CD14-positive monocyte (primary cell): ENCODE measurements around the gene POLR2H. TPM values are rescaled to one million over a fixed set of nuclear protein-coding genes. Genes with fewer than 3 reads are reported as not detected.

Experiments used
- DNase-seq, 3 donors: peaks; one replicate each; pipeline ENCODE4 v3.0.0-alpha.2; 2011 to 2022
- H2AFZ ChIP-seq: 2 replicates; pipeline ENCODE4 v1.6.0; 2012; ENCODE audit warnings: mild to moderate bottlenecking, low read depth, low read length, inconsistent platforms; ENCODE audit not compliant: insufficient read depth, poor library complexity, severe bottlenecking
- H3K27ac ChIP-seq, 2 donors: 1 replicate in 1 of 2; 2 replicates in 1 of 2; pipeline ENCODE4 v1.5.1; 2012 to 2013; ENCODE audit warnings: low read length in 2 of 2, control low read depth in 1 of 2, inconsistent platforms in 1 of 2, low read depth in 1 of 2, mild to moderate bottlenecking in 1 of 2
- H3K27me3 ChIP-seq, 2 donors: one replicate each; pipeline versions ENCODE4 v1.6.0 to v1.6.1; 2011 to 2013; ENCODE audit warnings: low read length in 2 of 2; ENCODE audit not compliant: control insufficient read depth in 2 of 2, insufficient read depth in 2 of 2
- H3K36me3 ChIP-seq, 2 donors: replicated peaks in 1 of 2; 1 replicate in 1 of 2; 2 replicates in 1 of 2; pipeline versions ENCODE4 v1.5.1 to v1.6.1; 2012 to 2013; ENCODE audit warnings: low read length in 2 of 2, control low read depth in 1 of 2, inconsistent platforms in 1 of 2, mild to moderate bottlenecking in 1 of 2; ENCODE audit not compliant: insufficient read depth in 2 of 2, control insufficient read depth in 1 of 2
- H3K4me1 ChIP-seq, 2 donors: 1 replicate in 1 of 2; 2 replicates in 1 of 2; pipeline versions ENCODE4 v1.5.1 to v1.6.1; 2012 to 2013; ENCODE audit warnings: low read length in 2 of 2, control low read depth in 1 of 2, inconsistent platforms in 1 of 2, mild to moderate bottlenecking in 1 of 2, moderate library complexity in 1 of 2; ENCODE audit not compliant: insufficient read depth in 2 of 2, control insufficient read depth in 1 of 2
- H3K4me2 ChIP-seq: replicated peaks from 2 replicates; pipeline ENCODE3; 2012; ENCODE audit warnings: low read length, moderate library complexity, mild to moderate bottlenecking; ENCODE audit not compliant: poor library complexity, severe bottlenecking; ENCODE audit errors: extremely low read depth
- H3K4me3 ChIP-seq, 3 experiments: fragments of 200-600 bp in 1 of 3; sonication (generic) in 1 of 3; replicated peaks in 1 of 3; 1 replicate in 2 of 3; 2 replicates in 1 of 3; pipeline ENCODE4 v1.5.1; 2011 to 2013; ENCODE audit warnings: low read length in 3 of 3, mild to moderate bottlenecking in 3 of 3, control low read depth in 2 of 3, low read depth in 2 of 3, inconsistent platforms in 1 of 3, moderate library complexity in 1 of 3
- H3K79me2 ChIP-seq: 2 replicates; pipeline ENCODE4 v1.6.0; 2012; ENCODE audit warnings: mild to moderate bottlenecking, control low read depth, inconsistent platforms, low read length, moderate library complexity; ENCODE audit not compliant: insufficient read depth
- H3K9ac ChIP-seq: 2 replicates; pipeline ENCODE4 v1.6.0; 2017; ENCODE audit warnings: low read length, mild to moderate bottlenecking; ENCODE audit not compliant: insufficient read depth, poor library complexity, severe bottlenecking
- H3K9me3 ChIP-seq, 2 donors: replicated peaks in 1 of 2; 1 replicate in 1 of 2; 2 replicates in 1 of 2; pipeline versions ENCODE4 v1.5.1 to v1.6.1; 2012 to 2013; ENCODE audit warnings: low read length in 2 of 2, control low read depth in 1 of 2; ENCODE audit not compliant: control insufficient read depth in 1 of 2, insufficient read depth in 1 of 2
- H4K20me1 ChIP-seq: 2 replicates; pipeline ENCODE4 v1.6.0; 2012; ENCODE audit warnings: mild to moderate bottlenecking, low read length, control low read depth, moderate library complexity; ENCODE audit not compliant: insufficient read depth
- H3K27ac Mint-ChIP-seq, 7 donors: one replicate each; pipeline ENCODE4 v1.8.0; 2020; ENCODE audit warnings: mild to moderate bottlenecking in 7 of 7, mixed read lengths in 7 of 7, moderate library complexity in 6 of 7, inconsistent platforms in 2 of 7
- H3K27me3 Mint-ChIP-seq, 3 donors: one replicate each; pipeline ENCODE4 v1.8.0; 2021 to 2022; ENCODE audit warnings: low read depth in 3 of 3, mild to moderate bottlenecking in 3 of 3, mixed read lengths in 3 of 3, moderate library complexity in 3 of 3, inconsistent platforms in 1 of 3
- H3K36me3 Mint-ChIP-seq, 2 donors: one replicate each; pipeline ENCODE4 v1.8.0; 2020; ENCODE audit warnings: mixed read lengths in 2 of 2, inconsistent platforms in 1 of 2, mild to moderate bottlenecking in 1 of 2
- H3K4me1 Mint-ChIP-seq: one replicate; pipeline ENCODE4 v1.8.0; 2020; ENCODE audit warnings: mild to moderate bottlenecking, mixed read lengths
- H3K4me3 Mint-ChIP-seq, 2 donors: one replicate each; pipeline ENCODE4 v1.8.0; 2020; ENCODE audit warnings: mild to moderate bottlenecking in 2 of 2, mixed read lengths in 2 of 2, moderate library complexity in 1 of 2
- H3K9me3 Mint-ChIP-seq, 7 donors: one replicate each; pipeline ENCODE4 v1.8.0; 2020 to 2022; ENCODE audit warnings: mixed read lengths in 7 of 7, mild to moderate bottlenecking in 6 of 7, moderate library complexity in 6 of 7, inconsistent platforms in 2 of 7
- WGBS: methylation state at CpG from one replicate; pipeline ENCODE4 v1.1.5; 2013; ENCODE audit warnings: missing lambda C conversion rate; ENCODE audit not compliant: insufficient coverage; 5-methylcytosine and 5-hydroxymethylcytosine counted together
- intact Hi-C, 2 donors: fragments of 100-400 bp; cut with micrococcal nuclease; formaldehyde crosslinking; loops; one replicate each; pipeline versions ENCODE4 v1.15.0 to v1.15.1; 2023
- polyA plus RNA-seq, 3 donors: library from polyadenylated mRNA; depleted of rRNA in 1 of 3; unstranded in 2 of 3; stranded (reverse) in 1 of 3; fragments of 300-500 nt in 2 of 3; fragments of >200 nt in 1 of 3; fragmentation: Illumina TruSeq in 2 of 3; gene quantifications; 1 replicate in 2 of 3; 2 replicates in 1 of 3; pipeline ENCODE4 v1.2.3, GENCODE V29; 2012 to 2021
- TF ChIP-seq, protein P1 (sequence below): fragments of 200-600 bp; IDR thresholded peaks from one replicate; pipeline ENCODE4 v1.8.0; 2022; ENCODE audit warnings: antibody characterized with exemption, mild to moderate bottlenecking

Gene POLR2H
- polyA plus RNA-seq, 3 donors, result 21.7 to 67.3 (median 24.6) TPM

- peak within 1 kb of the TSS; percentile 75 to 84 (median 78) for H3K4me3 ChIP-seq
- WGBS, result 98% methylated on average over 6 of the region's 6 CpGs
- H3K9me3 ChIP-seq, result no peaks in the 10 kb centered on the region
- no peak for DNase-seq
- no peaks in the 10 kb centered on the region for H3K9me3 Mint-ChIP-seq
- H3K36me3 ChIP-seq, result peaks cover 38 to 43% of the 10 kb centered on the region in 2 donors
- peaks cover 51% of the 10 kb centered on the region for H4K20me1 ChIP-seq
- peak within 1 kb of the TSS; percentile 85 for H3K4me2 ChIP-seq
- H3K27ac ChIP-seq, result peak within 1 kb of the TSS; percentile 78 to 87
- TF ChIP-seq, protein P1, sequence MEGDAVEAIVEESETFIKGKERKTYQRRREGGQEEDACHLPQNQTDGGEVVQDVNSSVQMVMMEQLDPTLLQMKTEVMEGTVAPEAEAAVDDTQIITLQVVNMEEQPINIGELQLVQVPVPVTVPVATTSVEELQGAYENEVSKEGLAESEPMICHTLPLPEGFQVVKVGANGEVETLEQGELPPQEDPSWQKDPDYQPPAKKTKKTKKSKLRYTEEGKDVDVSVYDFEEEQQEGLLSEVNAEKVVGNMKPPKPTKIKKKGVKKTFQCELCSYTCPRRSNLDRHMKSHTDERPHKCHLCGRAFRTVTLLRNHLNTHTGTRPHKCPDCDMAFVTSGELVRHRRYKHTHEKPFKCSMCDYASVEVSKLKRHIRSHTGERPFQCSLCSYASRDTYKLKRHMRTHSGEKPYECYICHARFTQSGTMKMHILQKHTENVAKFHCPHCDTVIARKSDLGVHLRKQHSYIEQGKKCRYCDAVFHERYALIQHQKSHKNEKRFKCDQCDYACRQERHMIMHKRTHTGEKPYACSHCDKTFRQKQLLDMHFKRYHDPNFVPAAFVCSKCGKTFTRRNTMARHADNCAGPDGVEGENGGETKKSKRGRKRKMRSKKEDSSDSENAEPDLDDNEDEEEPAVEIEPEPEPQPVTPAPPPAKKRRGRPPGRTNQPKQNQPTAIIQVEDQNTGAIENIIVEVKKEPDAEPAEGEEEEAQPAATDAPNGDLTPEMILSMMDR, result no peak
- peak within 1 kb of the TSS; percentile 90 to 97 for H3K4me3 Mint-ChIP-seq
- H3K79me2 ChIP-seq, result peaks cover 22% of the 10 kb centered on the region
- intact Hi-C loops, result no loop called here
- peaks cover 58 to 62% of the 10 kb centered on the region in 2 donors for H3K36me3 Mint-ChIP-seq
- peaks cover 51% of the 10 kb centered on the region for H3K4me1 Mint-ChIP-seq
- H3K4me1 ChIP-seq, result peaks cover 36 to 44% of the 10 kb centered on the region in 2 donors
- H3K27ac Mint-ChIP-seq, result peak within 1 kb of the TSS; percentile 91 to 97 (median 97)
- peaks cover 0 to 4% of the 10 kb centered on the region in 2 donors for H3K27me3 ChIP-seq
- H3K27me3 Mint-ChIP-seq, result peaks cover 1 to 14% (median 10%) of the 10 kb centered on the region in 3 donors
- peak within 1 kb of the TSS; percentile 84 for H3K9ac ChIP-seq
- H2AFZ ChIP-seq, result peak within 1 kb of the TSS; percentile 78
Measured at GRCh38 chr3:184337399-184337714, 24.2 kb upstream of the POLR2H start, which contains the start of gene FAM131A. Gene FAM131A, plus strand, starts transcription at chr3:184337600. Its CDS starts 31 bp downstream, at chr3:184337631.

- Histone ChIP-seq H3K27ac (no peak overlapping the region), H2AFZ (no peak overlapping the region), H3K4me3 (no peak overlapping the region), H3K36me3 (peaks cover 38 to 43% of the 10 kb centered on the region in 2 donors), H3K4me2 (no peak overlapping the region), H3K27me3 (peaks cover 0 to 4% of the 10 kb centered on the region in 2 donors), H4K20me1 (peaks cover 48% of the 10 kb centered on the region), H3K4me1 (peaks cover 36 to 44% of the 10 kb centered on the region in 2 donors), H3K9ac (no peak overlapping the region), H3K79me2 (peaks cover 22% of the 10 kb centered on the region), H3K9me3 (no peaks in the 10 kb centered on the region)
- intact Hi-C loops, result no loop called here
- TF ChIP-seq, protein P1, result no peak
- Mint-ChIP-seq H3K4me1 (peaks cover 51% of the 10 kb centered on the region), H3K4me3 (no peak overlapping the region), H3K36me3 (peaks cover 58 to 61% of the 10 kb centered on the region in 2 donors), H3K27me3 (peaks cover 1 to 14% (median 10%) of the 10 kb centered on the region in 3 donors), H3K9me3 (no peaks in the 10 kb centered on the region), H3K27ac (peak overlapping the region in 3 of 7 donors; percentile 53 to 97 (median 65))
- 92% methylated on average over 5 of the region's 7 CpGs for WGBS
- DNase-seq, result no peak
Measured at GRCh38 chr3:184337981-184338380, 23.5 kb upstream of the POLR2H start.
